H1 (cell line): Measurements from ENCODE around the gene OSGEP. TPM values are rescaled to one million over a fixed set of nuclear protein-coding genes. Genes with fewer than 3 reads are reported as not detected.

Experiments used
- CTCF ChIA-PET: fragments of 300-600 bp; sonication (Branson Sonifier 250); formaldehyde crosslinking; loops from one replicate; lab custom pipeline; 2021; ENCODE audit not compliant: partially characterized antibody; lab: Charles Lee
- POLR2A ChIA-PET: fragments of 300-600 bp; sonication (Branson Sonifier 250); formaldehyde crosslinking; loops from one replicate; lab custom pipeline; 2021; ENCODE audit warnings: inconsistent platforms; ENCODE audit not compliant: partially characterized antibody; lab: Charles Lee
- DNase-seq, 2 experiments: peaks; one replicate each; pipeline versions ENCODE4 v3.0.0 to v3.0.0-alpha.2; 2010 to 2022; ENCODE audit warnings: low spot score in 2 of 2, low read depth in 1 of 2, mixed read lengths in 1 of 2
- FAIRE-seq: peaks from 2 replicates; lab custom pipeline; 2011; peaks lifted over from hg19 to GRCh38; lab: Jason Lieb, UNC
- H2AFZ ChIP-seq: 2 replicates; pipeline ENCODE4 v1.8.1; 2012; ENCODE audit warnings: low read length, inconsistent platforms
- H2AK5ac ChIP-seq: 2 replicates; pipeline ENCODE4 v1.6.1; 2013; ENCODE audit warnings: low read depth, low read length
- H2BK120ac ChIP-seq: replicated peaks from 2 replicates; pipeline ENCODE3; 2013; ENCODE audit warnings: low read depth, low read length, inconsistent platforms
- H2BK12ac ChIP-seq: 2 replicates; pipeline ENCODE4 v1.6.1; 2013; ENCODE audit warnings: low read depth, low read length
- H2BK15ac ChIP-seq: 2 replicates; pipeline ENCODE4 v1.6.1; 2013; ENCODE audit warnings: low read length
- H2BK20ac ChIP-seq: 2 replicates; pipeline ENCODE4 v1.6.1; 2013; ENCODE audit warnings: low read length
- H2BK5ac ChIP-seq: 2 replicates; pipeline ENCODE4 v1.6.1; 2013; ENCODE audit warnings: low read depth, low read length
- H3K14ac ChIP-seq: 2 replicates; pipeline ENCODE4 v1.6.1; 2013; ENCODE audit warnings: inconsistent platforms; ENCODE audit not compliant: insufficient read length
- H3K18ac ChIP-seq: 2 replicates; pipeline ENCODE4 v1.6.1; 2013; ENCODE audit warnings: low read length; ENCODE audit errors: extremely low read depth
- H3K23ac ChIP-seq: 2 replicates; pipeline ENCODE4 v1.6.1; 2013; ENCODE audit warnings: inconsistent platforms; ENCODE audit not compliant: insufficient read length
- H3K23me2 ChIP-seq: 2 replicates; pipeline ENCODE4 v1.6.1; 2013; ENCODE audit warnings: low read depth, low read length
- H3K27ac ChIP-seq: 2 replicates; pipeline ENCODE4 v1.6.1; 2011; ENCODE audit warnings: low read depth, low read length, inconsistent platforms
- H3K27me3 ChIP-seq, 4 experiments: replicated peaks in 1 of 4; 1 replicate in 1 of 4; 2 replicates in 3 of 4; pipeline versions ENCODE4 v1.6.1 to v1.8.1; 2011 to 2013; ENCODE audit warnings: low read length in 3 of 4, mild to moderate bottlenecking in 3 of 4, inconsistent platforms in 2 of 4, mixed read lengths in 2 of 4, moderate library complexity in 1 of 4; ENCODE audit not compliant: control insufficient read depth in 3 of 4, insufficient read depth in 3 of 4; ENCODE audit errors: extremely low read depth in 1 of 4
- H3K36me3 ChIP-seq, 4 experiments: 2 replicates each; pipeline versions ENCODE4 v1.6.1 to v1.8.1; 2011 to 2013; ENCODE audit warnings: mild to moderate bottlenecking in 4 of 4, low read length in 3 of 4, moderate library complexity in 2 of 4, control low read depth in 1 of 4, inconsistent platforms in 1 of 4; ENCODE audit not compliant: insufficient read depth in 4 of 4, control insufficient read depth in 2 of 4
- H3K4ac ChIP-seq: replicated peaks from 2 replicates; pipeline ENCODE3; 2013; ENCODE audit warnings: low read length, low read depth, mixed read lengths, inconsistent platforms; ENCODE audit not compliant: insufficient read length
- H3K4me1 ChIP-seq, 4 experiments: replicated peaks in 1 of 4; 1 replicate in 1 of 4; 2 replicates in 3 of 4; pipeline versions ENCODE4 v1.6.1 to v1.8.1; 2011 to 2013; ENCODE audit warnings: low read length in 3 of 4, inconsistent platforms in 2 of 4, mixed read lengths in 1 of 4; ENCODE audit not compliant: insufficient read depth in 4 of 4, control insufficient read depth in 3 of 4
- H3K4me2 ChIP-seq, 2 experiments: 2 replicates each; pipeline versions ENCODE4 v1.6.1 to v1.8.1; 2011 to 2013; ENCODE audit warnings: low read depth in 2 of 2, low read length in 2 of 2, control low read depth in 1 of 2, inconsistent platforms in 1 of 2, mild to moderate bottlenecking in 1 of 2; ENCODE audit not compliant: insufficient read depth in 1 of 2
- H3K4me3 ChIP-seq, 4 experiments: fragments of 200-600, 300-600 bp in 1 of 4; sonication (generic), shearing (Covaris generic), sonication (Bioruptor Twin) in 1 of 4; 2 replicates each; pipeline versions ENCODE4 v1.5.1 to v1.8.1; 2011 to 2016; ENCODE audit warnings: low read length in 4 of 4, low read depth in 3 of 4, control low read depth in 2 of 4, inconsistent platforms in 2 of 4, mild to moderate bottlenecking in 2 of 4, mixed read lengths in 1 of 4, moderate library complexity in 1 of 4; ENCODE audit not compliant: insufficient read depth in 2 of 4; ENCODE audit errors: extremely low read depth in 1 of 4
- H3K56ac ChIP-seq: replicated peaks from 2 replicates; pipeline ENCODE3; 2013; ENCODE audit warnings: low read depth, mild to moderate bottlenecking, mixed read lengths, low read length, inconsistent platforms; ENCODE audit not compliant: insufficient read length
- H3K79me1 ChIP-seq: 2 replicates; pipeline ENCODE4 v1.6.1; 2013; ENCODE audit warnings: low read depth, low read length, control low read depth
- H3K79me2 ChIP-seq, 2 experiments: 2 replicates each; pipeline versions ENCODE4 v1.6.1 to v1.8.1; 2012 to 2013; ENCODE audit warnings: low read length in 2 of 2, mild to moderate bottlenecking in 2 of 2, inconsistent platforms in 1 of 2; ENCODE audit not compliant: insufficient read depth in 2 of 2, control insufficient read depth in 1 of 2
- H3K9ac ChIP-seq, 4 experiments: replicated peaks in 1 of 4; 1 replicate in 1 of 4; 2 replicates in 3 of 4; pipeline versions ENCODE4 v1.6.1 to v1.8.1; 2011 to 2013; ENCODE audit warnings: low read depth in 3 of 4, low read length in 3 of 4, control low read depth in 2 of 4, mild to moderate bottlenecking in 2 of 4, moderate library complexity in 2 of 4, inconsistent platforms in 1 of 4; ENCODE audit errors: extremely low read depth in 1 of 4
- H3K9me3 ChIP-seq, 2 experiments: 2 replicates each; pipeline versions ENCODE4 v1.6.1 to v1.8.1; 2012 to 2013; ENCODE audit warnings: mild to moderate bottlenecking in 2 of 2, moderate library complexity in 2 of 2, control low read depth in 1 of 2, inconsistent platforms in 1 of 2, low read depth in 1 of 2, low read length in 1 of 2, mixed read lengths in 1 of 2; ENCODE audit not compliant: insufficient read depth in 2 of 2
- H4K20me1 ChIP-seq, 2 experiments: replicated peaks in 1 of 2; 2 replicates each; pipeline versions ENCODE3 to v1.8.1; 2011 to 2013; ENCODE audit warnings: inconsistent platforms in 2 of 2, low read length in 2 of 2, mild to moderate bottlenecking in 1 of 2; ENCODE audit not compliant: insufficient read depth in 2 of 2, control insufficient read depth in 1 of 2
- H4K5ac ChIP-seq: 2 replicates; pipeline ENCODE4 v1.6.1; 2013; ENCODE audit warnings: low read length, low read depth, mixed read lengths, inconsistent platforms; ENCODE audit not compliant: insufficient read length
- H4K8ac ChIP-seq: 2 replicates; pipeline ENCODE4 v1.8.0; 2013; ENCODE audit warnings: mild to moderate bottlenecking, moderate library complexity, low read length, inconsistent platforms; ENCODE audit not compliant: insufficient read depth; ENCODE audit errors: extremely low read depth
- H4K91ac ChIP-seq: replicated peaks from 2 replicates; pipeline ENCODE3; 2013; ENCODE audit warnings: low read length, mixed read lengths, inconsistent platforms; ENCODE audit not compliant: insufficient read length
- ASH2L ChIP-seq: fragments of 200-600, 300-600 bp; sonication (generic); IDR thresholded peaks from one replicate; pipeline ENCODE4 v1.7.1; 2017; ENCODE audit warnings: low read length
- CHD1 ChIP-seq: IDR thresholded peaks from 2 replicates; pipeline ENCODE4 v1.6.1; 2012; ENCODE audit warnings: low read depth, low read length, improper control_type of control experiment
- EGR1 ChIP-seq: IDR thresholded peaks from 2 replicates; pipeline ENCODE4 v1.6.1; 2011; ENCODE audit warnings: low read depth, low read length, borderline replicate concordance
- NRF1 ChIP-seq: IDR thresholded peaks from 2 replicates; pipeline ENCODE4 v1.6.1; 2011; ENCODE audit warnings: mild to moderate bottlenecking, low read depth, low read length, improper control_type of control experiment
- POLR2A ChIP-seq, 2 experiments: IDR thresholded peaks; 1 replicate in 1 of 2; 2 replicates in 1 of 2; pipeline ENCODE4 v1.6.1; 2011; ENCODE audit warnings: low read depth in 2 of 2, low read length in 2 of 2, mild to moderate bottlenecking in 2 of 2; ENCODE audit errors: control extremely low read depth in 1 of 2
- RFX5 ChIP-seq: IDR thresholded peaks from 2 replicates; pipeline ENCODE4 v1.6.1; 2011; ENCODE audit warnings: low read depth, low read length, improper control_type of control experiment, borderline replicate concordance
- RXRA ChIP-seq: IDR thresholded peaks from 2 replicates; pipeline ENCODE4 v1.6.1; 2011; ENCODE audit warnings: low read depth, mild to moderate bottlenecking, low read length, moderate library complexity; ENCODE audit not compliant: insufficient read depth
- SIRT6 ChIP-seq: IDR thresholded peaks from one replicate; pipeline ENCODE4 v1.7.1; 2012; ENCODE audit warnings: low read length, inconsistent platforms
- SP1 ChIP-seq: IDR thresholded peaks from 2 replicates; pipeline ENCODE4 v1.6.1; 2011; ENCODE audit warnings: low read depth, low read length
- SP2 ChIP-seq: IDR thresholded peaks from 2 replicates; pipeline ENCODE4 v1.6.1; 2012; ENCODE audit warnings: mild to moderate bottlenecking, low read length, inconsistent platforms
- TAF7 ChIP-seq: optimal IDR thresholded peaks from 2 replicates; pipeline ENCODE3; 2011; ENCODE audit warnings: low read depth, mild to moderate bottlenecking, inconsistent platforms, low read length, moderate library complexity, borderline replicate concordance
- TBP ChIP-seq: IDR thresholded peaks from 2 replicates; pipeline ENCODE4 v1.6.1; 2011; ENCODE audit warnings: low read depth, low read length, improper control_type of control experiment
- ZNF274 ChIP-seq: IDR thresholded peaks from 2 replicates; pipeline ENCODE4 v1.7.0; 2012; ENCODE audit warnings: low read length, borderline replicate concordance; ENCODE audit errors: extremely low read depth
- WGBS, 2 experiments: shearing (Covaris generic) in 1 of 2; methylation state at CpG; one replicate each; pipeline versions ENCODE4 v1.1.6 to v1.1.7; 2013 to 2015; ENCODE audit warnings: low lambda C conversion rate in 2 of 2, mixed read lengths in 2 of 2, inconsistent platforms in 1 of 2, low coverage in 1 of 2, missing lambda C conversion rate in 1 of 2; ENCODE audit not compliant: insufficient replicate concordance in 2 of 2, insufficient coverage in 1 of 2, insufficient read length in 1 of 2; ENCODE audit errors: extremely low coverage in 1 of 2, missing lambda C conversion rate in 1 of 2; 5-methylcytosine and 5-hydroxymethylcytosine counted together
- polyA plus RNA-seq, 7 experiments: library from polyadenylated mRNA; depleted of rRNA in 3 of 7; stranded (reverse) in 5 of 7; unstranded in 2 of 7; fragments of >200 nt in 5 of 7; fragments of 200-250 nt in 2 of 7; gene quantifications; 1 replicate in 5 of 7; 2 replicates in 1 of 7; 4 replicates in 1 of 7; pipeline versions ENCODE4 v1.2.1 to v1.2.3, GENCODE V29; 2011 to 2013; ENCODE audit warnings: missing spikeins in 2 of 7, mixed read lengths in 2 of 7
- total RNA-seq: library from RNA; stranded (reverse); fragmentation: NEBNext Ultra II Directional; extraction: Animal tissue kit (Norgen Biotek cat#: 25700); gene quantifications from 2 replicates; pipeline ENCODE4 v1.2.1, GENCODE V29; 2021

OSGEP gene
- total and polyA plus RNA-seq, 2 of the 8 experiments (the other 6 are each of a cell fraction or from before 2014, with no cell fraction given): 34.4 to 78.6 TPM

DNA sequence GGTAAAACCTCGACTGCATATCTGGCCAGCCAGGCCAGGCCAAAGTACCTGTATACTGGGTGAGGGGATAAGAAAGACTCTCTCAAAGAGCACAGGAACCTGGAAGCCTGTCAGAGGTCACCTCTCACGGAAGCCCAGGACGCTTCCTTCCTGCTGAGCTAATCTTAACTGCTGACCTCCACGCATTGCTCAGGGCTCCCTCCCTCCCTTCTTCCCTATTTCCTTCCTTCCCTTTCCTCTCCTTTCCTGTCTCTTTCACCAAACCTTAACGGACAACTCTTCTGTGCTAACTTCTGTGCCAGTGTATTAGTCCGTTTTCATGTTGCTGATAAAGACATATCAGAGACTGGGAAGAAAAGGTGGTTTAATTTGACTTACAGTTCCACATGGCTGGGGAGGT lies 36.0 kb upstream of the OSGEP start:
- Histone ChIP-seq H3K4me1 (peaks cover 0 to 7% (median 3%) of the 10 kb centered on the region in 4 experiments; a peak in 2 of 7 replicates), H3K4ac (no peak overlapping the region), H3K27ac (no peak overlapping the region), H3K27me3 (no peaks in the 10 kb centered on the region), H3K79me1 (no peaks in the 10 kb centered on the region), H3K9ac (no peak overlapping the region), H4K5ac (no peak overlapping the region), H2BK12ac (no peak overlapping the region), H2BK15ac (no peak overlapping the region), H4K91ac (no peak overlapping the region), H3K14ac (no peak overlapping the region), H4K20me1 (no peaks in the 10 kb centered on the region), H2BK5ac (no peak overlapping the region), H2AK5ac (no peak overlapping the region), H3K56ac (no peak overlapping the region), H3K4me2 (no peak overlapping the region), H3K4me3 (no peak overlapping the region), H3K23me2 (peaks cover 2% of the 10 kb centered on the region; the same call in 1 of the 2 replicates), H4K8ac (no peak overlapping the region), H3K23ac (no peak overlapping the region), H2AFZ (peak overlapping the region; percentile 70), H3K9me3 (peaks cover 0 to 5% of the 10 kb centered on the region in 2 experiments; a peak in 2 of 4 replicates), H2BK120ac (no peak overlapping the region), H3K18ac (no peak overlapping the region), H3K36me3 (no peaks in the 10 kb centered on the region), H2BK20ac (no peak overlapping the region), H3K79me2 (no peaks in the 10 kb centered on the region)
- POLR2A ChIA-PET: interaction anchor here (0.9 kb wide), 1 partner anchor 21 kb away, joined by 3 read pairs; no protein-coding TSS in a partner anchor
- no peak for TF ChIP-seq EGR1
- no peak for TF ChIP-seq TAF7
- no peak for TF ChIP-seq ZNF274
- TF ChIP-seq SP1: no peak
- TF ChIP-seq TBP: no peak
- no peak for TF ChIP-seq NRF1
- no peak for TF ChIP-seq SIRT6
- no peak for TF ChIP-seq POLR2A (IDR thresholded peaks at IDR 0.05; ENCODE audit: control extremely low read depth in 1 of 2, low read depth in 2 of 2, low read length in 2 of 2)
- TF ChIP-seq ASH2L: no peak
- TF ChIP-seq RXRA: no peak
- TF ChIP-seq CHD1: no peak
- no peak for TF ChIP-seq RFX5
- no peak for TF ChIP-seq SP2
- 73% methylated on average over 6 of the region's 6 CpGs; no CpG with 5 or more reads in 1 of the 2 experiments for WGBS, 2 experiments
- DNase-seq (no peak), FAIRE-seq (no peak)
- CTCF ChIA-PET: interaction anchor here (0.8 to 7.5 kb wide), 2 partner anchors 15 to 116 kb away, joined by 4 to 114 read pairs; no protein-coding TSS in a partner anchor
